HepG2 (cell line): ENCODE measurements around the gene TMUB1. TPM values are rescaled to one million over a fixed set of nuclear protein-coding genes. Genes with fewer than 3 reads are reported as not detected.

Experiments used
- ATAC-seq: fragments of 200-7000 bp; cut with Tn5 transposase; 3 replicates; pipeline ENCODE4 v1.9.1; 2020; ENCODE audit warnings: mild to moderate bottlenecking, moderate library complexity
- BruUV-seq: library from RNA; stranded (reverse); fragments of 400-500 nt; replicated peaks from 2 replicates; lab custom pipeline; 2021; lab: Mats Ljungman, UMichigan
- CTCF ChIA-PET: fragments of 300-600 bp; formaldehyde crosslinking; extraction: SDS; loops from one replicate; lab custom pipeline; 2021; ENCODE audit warnings: low total read pairs, inconsistent platforms, low intra/inter-chr PET ratio; lab: Yijun Ruan, JAX
- POLR2A ChIA-PET: fragments of 350-600 bp; sonication (Branson Sonifier 250); formaldehyde crosslinking; loops from one replicate; lab custom pipeline; 2020; ENCODE audit warnings: antibody characterized with exemption, inconsistent platforms; lab: Yijun Ruan, JAX
- DNase-seq: peaks from one replicate; pipeline ENCODE4 v3.0.0-alpha.2; 2015; ENCODE audit warnings: low spot score
- FAIRE-seq: peaks from 3 replicates; lab custom pipeline; 2011; peaks lifted over from hg19 to GRCh38; lab: Jason Lieb, UNC
- H2AFZ ChIP-seq: one replicate; pipeline ENCODE4 v1.6.1; 2011; ENCODE audit warnings: low read length, inconsistent platforms
- H3K27ac ChIP-seq: fragments of 300-600 bp; 3 replicates; pipeline ENCODE4 v1.8.0; 2011; ENCODE audit warnings: mixed run types, mild to moderate bottlenecking, mixed read lengths, low read length, inconsistent platforms; ENCODE audit not compliant: insufficient read depth; ENCODE audit errors: extremely low read length
- H3K27me3 ChIP-seq, 2 experiments: fragments of 200-600 bp in 1 of 2; 2 replicates in 1 of 2; 3 replicates in 1 of 2; pipeline versions ENCODE4 v1.6.0 to v1.8.0; 2011; ENCODE audit warnings: low read length in 2 of 2, mild to moderate bottlenecking in 2 of 2, moderate library complexity in 2 of 2, inconsistent platforms in 1 of 2; ENCODE audit not compliant: insufficient read depth in 2 of 2, control insufficient read depth in 1 of 2
- H3K36me3 ChIP-seq, 2 experiments: fragments of 200-600 bp in 1 of 2; replicated peaks in 1 of 2; 2 replicates in 1 of 2; 3 replicates in 1 of 2; pipeline versions ENCODE4 v1.5.1 to v1.8.0; 2011; ENCODE audit warnings: low read length in 2 of 2, inconsistent platforms in 1 of 2; ENCODE audit not compliant: insufficient read depth in 2 of 2, control insufficient read depth in 1 of 2
- H3K4me1 ChIP-seq: 2 replicates; pipeline ENCODE4 v1.5.1; 2012; ENCODE audit warnings: low read length, inconsistent platforms; ENCODE audit not compliant: insufficient read depth
- H3K4me2 ChIP-seq: 2 replicates; pipeline ENCODE4 v1.6.0; 2011; ENCODE audit warnings: low read depth, low read length, inconsistent platforms
- H3K4me3 ChIP-seq, 3 experiments: fragments of 200-600 bp in 1 of 3; sonication (generic), shearing (Covaris generic) in 1 of 3; replicated peaks in 1 of 3; 2 replicates each; pipeline ENCODE4 v1.5.1; 2011 to 2016; ENCODE audit warnings: low read length in 3 of 3, inconsistent platforms in 2 of 3, low read depth in 2 of 3, mild to moderate bottlenecking in 2 of 3, control low read depth in 1 of 3, mixed read lengths in 1 of 3; ENCODE audit not compliant: insufficient read depth in 1 of 3
- H3K79me2 ChIP-seq: one replicate; pipeline ENCODE4 v1.6.1; 2011; ENCODE audit warnings: low read length, inconsistent platforms; ENCODE audit not compliant: insufficient read depth
- H3K9ac ChIP-seq: 2 replicates; pipeline ENCODE4 v1.6.0; 2011; ENCODE audit warnings: mild to moderate bottlenecking, low read depth, low read length, inconsistent platforms; ENCODE audit not compliant: insufficient read depth
- H3K9me3 ChIP-seq: 2 replicates; pipeline ENCODE4 v1.5.1; 2012; ENCODE audit warnings: mild to moderate bottlenecking, low read length
- H4K20me1 ChIP-seq: 2 replicates; pipeline ENCODE4 v1.6.0; 2011; ENCODE audit warnings: inconsistent platforms, mild to moderate bottlenecking, low read length, moderate library complexity; ENCODE audit not compliant: insufficient read depth
- MIXL1 ChIP-seq: IDR thresholded peaks from 2 replicates; pipeline ENCODE4 v1.6.1; 2016
- NFE2L2 ChIP-seq: fragments of 150-350 bp; IDR thresholded peaks from 2 replicates; pipeline ENCODE4 v1.6.1; 2014; ENCODE audit warnings: low read length
- PITX1 ChIP-seq: sonication (generic); formaldehyde crosslinking; IDR thresholded peaks from 2 replicates; pipeline ENCODE4 v1.5.1; 2020; ENCODE audit warnings: mild to moderate bottlenecking, missing genetic modification reagents
- SMAD1 ChIP-seq: sonication (generic); formaldehyde crosslinking; IDR thresholded peaks from 2 replicates; pipeline ENCODE4 v1.4.0; 2020; ENCODE audit warnings: missing genetic modification reagents, low read depth, mild to moderate bottlenecking, borderline replicate concordance
- ZBTB38 ChIP-seq: sonication (generic); formaldehyde crosslinking; IDR thresholded peaks from 2 replicates; pipeline ENCODE4 v1.5.1; 2020; ENCODE audit warnings: mild to moderate bottlenecking, missing genetic modification reagents
- ZNF510 ChIP-seq: sonication (generic); formaldehyde crosslinking; IDR thresholded peaks from 2 replicates; pipeline ENCODE4 v1.4.0; 2020; ENCODE audit warnings: low read depth, mild to moderate bottlenecking, missing genetic modification reagents
- ZNF768 ChIP-seq: sonication (generic); formaldehyde crosslinking; IDR thresholded peaks from 2 replicates; pipeline ENCODE4 v1.4.0; 2020; ENCODE audit warnings: missing genetic modification reagents
- WGBS: methylation state at CpG from one replicate; pipeline ENCODE4 v1.1.6; 2017; ENCODE audit warnings: low lambda C conversion rate; 5-methylcytosine and 5-hydroxymethylcytosine counted together
- in situ Hi-C: cut with HindIII; loops from 2 replicates; pipeline ENCODE4 v1.10.0; 2017; ENCODE audit warnings: low pct_unique_long_range_greater_than_20kb; ENCODE audit not compliant: extremely low pct_ligation_motif_present
- intact Hi-C: fragments of 100-400 bp; cut with micrococcal nuclease; formaldehyde crosslinking; loops from one replicate; pipeline ENCODE4 v1.10.0; 2022; ENCODE audit not compliant: unreplicated experiment
- polyA plus RNA-seq, 8 experiments: library from polyadenylated mRNA; depleted of rRNA in 3 of 8; stranded (reverse) in 7 of 8; unstranded in 1 of 8; fragments of >200 nt; fragmentation: Illumina TruSeq in 4 of 8; extraction: Trizol in 4 of 8; gene quantifications; 2 replicates each; pipeline versions ENCODE4 v1.2.1 to v1.2.3, GENCODE V29; 2011 to 2016; ENCODE audit warnings: low read depth in 4 of 8, missing spikeins in 1 of 8, mixed read lengths in 1 of 8; ENCODE audit not compliant: insufficient read depth in 1 of 8
- total RNA-seq, 5 experiments: library from RNA; depleted of rRNA; stranded (reverse); fragments of >200 nt; fragmentation: Illumina TruSeq; extraction: Trizol; gene quantifications; 2 replicates each; pipeline ENCODE4 v1.2.3, GENCODE V29; 2016; ENCODE audit warnings: low read depth in 1 of 5

The TMUB1 gene
- total and polyA plus RNA-seq, 2 of the 13 experiments (the other 11 are each of a cell fraction or from before 2014, with no cell fraction given), result 44.8 to 51.6 TPM

DNA sequence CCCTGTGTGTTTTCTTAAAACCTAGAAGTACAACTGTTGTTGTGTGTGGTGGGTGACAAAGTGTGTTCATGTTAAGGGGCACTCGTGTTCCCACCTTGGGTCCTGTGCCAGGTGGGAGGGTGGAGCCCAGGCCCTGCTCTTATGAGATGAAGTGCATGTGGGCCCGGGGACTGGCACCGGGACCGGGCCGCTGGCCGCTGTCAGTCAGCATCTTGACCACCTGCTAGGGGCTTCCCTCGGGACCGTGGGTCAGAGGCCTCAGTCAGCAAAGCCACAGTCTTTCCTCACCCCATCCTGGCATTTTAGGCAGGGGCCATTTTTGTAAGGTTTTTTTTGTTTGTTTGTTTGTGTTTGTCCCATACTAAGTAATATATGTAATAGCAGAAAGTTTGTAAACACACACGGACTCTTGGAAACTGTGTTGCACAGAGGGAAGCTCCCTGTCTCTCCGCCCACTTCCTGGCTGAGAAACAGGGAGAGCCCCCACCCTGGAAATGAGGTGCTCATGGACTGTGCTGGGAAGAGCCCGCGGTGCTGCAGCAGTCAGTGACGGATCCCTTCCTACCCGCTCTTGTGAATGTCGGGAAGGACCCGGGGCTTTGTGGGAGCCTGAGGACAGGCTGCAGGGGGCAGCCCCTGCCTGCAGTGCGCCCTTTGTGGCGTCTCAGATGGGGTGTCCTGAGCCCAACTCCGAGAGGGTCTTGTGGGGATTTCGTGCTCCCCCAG, 16.4 kb upstream of the TMUB1 start:
- WGBS, result 98% methylated on average over 17 of the region's 20 CpGs
- in situ Hi-C loops (no loop called here), intact Hi-C loops (no loop called here)
- Histone ChIP-seq H3K36me3 (peaks cover 2 to 26% of the 10 kb centered on the region in 2 experiments; a peak in 3 of 5 replicates), H3K4me2 (no peak overlapping the region), H3K27me3 (no peaks in the 10 kb centered on the region), H3K4me1 (no peaks in the 10 kb centered on the region), H2AFZ (no peak overlapping the region), H3K27ac (no peak overlapping the region), H3K9ac (no peak overlapping the region), H3K9me3 (no peaks in the 10 kb centered on the region), H3K4me3 (no peak overlapping the region), H3K79me2 (peaks cover 77% of the 10 kb centered on the region), H4K20me1 (peaks cover 49% of the 10 kb centered on the region)
- ChIA-PET POLR2A (no interaction called here), CTCF (no interaction called here)
- DNase-seq (no peak), ATAC-seq (no peak), FAIRE-seq (no peak)
- BruUV-seq, result no TSS peak
- TF ChIP-seq PITX1 (CRISPR knock-in tag) (no peak), ZBTB38 (CRISPR knock-in tag) (peak; percentile 74), NFE2L2 (no peak), ZNF510 (CRISPR knock-in tag) (no peak)

DNA sequence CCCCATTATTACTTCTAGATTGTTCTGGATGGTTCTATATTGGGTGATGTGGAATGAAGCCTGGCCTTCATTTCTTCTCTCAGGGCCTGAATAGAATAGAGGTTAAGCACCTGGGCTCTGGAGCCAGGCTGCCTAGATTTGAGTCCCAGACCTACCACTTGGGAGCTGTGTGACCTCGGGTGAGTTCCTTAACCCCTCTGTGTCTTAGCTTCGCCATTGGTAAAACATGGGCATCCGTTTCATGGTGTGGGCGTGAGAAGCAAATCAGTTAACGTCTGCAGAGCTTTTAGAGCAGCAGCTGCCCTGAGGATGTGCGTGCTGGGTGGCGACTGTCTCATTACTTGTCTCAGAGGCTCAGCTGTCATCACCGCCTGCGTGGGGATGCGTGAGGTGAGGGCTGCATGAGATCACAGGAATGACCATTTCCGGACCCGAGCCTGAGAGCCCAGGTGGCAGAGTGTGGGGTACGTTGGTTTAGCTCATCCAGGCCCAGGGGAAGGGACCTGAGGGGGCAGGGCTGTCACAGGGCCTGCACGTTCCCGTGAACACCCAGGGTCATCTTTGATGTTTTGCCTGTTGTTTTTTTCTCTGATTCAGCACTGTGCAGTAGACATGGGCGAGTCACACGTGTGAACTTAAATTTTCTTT, 12.7 kb upstream of the TMUB1 start:
- no peaks in the 10 kb centered on the region for H3K9me3 ChIP-seq
- H3K27me3 ChIP-seq, result no peaks in the 10 kb centered on the region
- H3K4me3 ChIP-seq, result no peak overlapping the region
- no TSS peak for BruUV-seq
- ATAC-seq (no peak), FAIRE-seq (no peak), DNase-seq (no peak)
- WGBS, result 93% methylated on average over 17 of the region's 17 CpGs
- no peak overlapping the region for H3K9ac ChIP-seq
- in situ Hi-C loops, result no loop called here
- peaks cover 66% of the 10 kb centered on the region for H4K20me1 ChIP-seq
- POLR2A ChIA-PET, result no interaction called here
- H3K36me3 ChIP-seq, result peaks cover 7 to 35% of the 10 kb centered on the region in 2 experiments; a peak in 4 of 5 replicates
- H3K79me2 ChIP-seq, result peaks cover 84% of the 10 kb centered on the region
- H3K4me1 ChIP-seq, result peaks cover 8% of the 10 kb centered on the region
- no peak for TF ChIP-seq MIXL1 (CRISPR knock-in tag)
- no peak for TF ChIP-seq SMAD1 (CRISPR knock-in tag)
- peak; percentile 85 for TF ChIP-seq ZNF768 (CRISPR knock-in tag)
- CTCF ChIA-PET, result no interaction called here
- no peak overlapping the region for H2AFZ ChIP-seq
- no peak overlapping the region for H3K4me2 ChIP-seq
- intact Hi-C loops, result no loop called here
- no peak overlapping the region for H3K27ac ChIP-seq
